AG04450 (cell line): ENCODE data around the gene CACNG3. TPM values are rescaled to one million over a fixed set of nuclear protein-coding genes. Genes with fewer than 3 reads are reported as not detected.

ENCODE experiments used
- CTCF ChIA-PET: fragments of 300-600, 350-600 bp; formaldehyde crosslinking; extraction: SDS; loops from one replicate; lab custom pipeline; 2022; ENCODE audit warnings: antibody characterized with exemption, inconsistent platforms; lab: Charles Lee
- POLR2A ChIA-PET: fragments of 350-600 bp; formaldehyde crosslinking; extraction: SDS; loops from one replicate; lab custom pipeline; 2021; ENCODE audit warnings: antibody characterized with exemption, inconsistent platforms; lab: Yijun Ruan, JAX
- DNase-seq: peaks from one replicate; pipeline ENCODE4 v3.0.0-alpha.2; 2011; ENCODE audit warnings: low read depth, low spot score
- H3K27ac ChIP-seq: one replicate; pipeline ENCODE4 v1.5.1; 2012; ENCODE audit warnings: low read depth, low read length, control low read depth
- H3K27me3 ChIP-seq: one replicate; pipeline ENCODE4 v1.6.0; 2012; ENCODE audit warnings: low read length; ENCODE audit not compliant: control insufficient read depth, insufficient read depth
- H3K4me3 ChIP-seq: 2 replicates; pipeline ENCODE4 v1.5.1; 2011; ENCODE audit warnings: mild to moderate bottlenecking, low read depth, low read length, control low read depth
- H3K9me3 ChIP-seq: 2 replicates; pipeline ENCODE4 v1.5.1; 2012; ENCODE audit warnings: low read length; ENCODE audit not compliant: control insufficient read depth, insufficient read depth
- CTCF ChIP-seq: IDR thresholded peaks from 2 replicates; pipeline ENCODE4 v1.5.1; 2011; ENCODE audit warnings: low read depth, low read length, control low read depth, inconsistent platforms
- polyA plus RNA-seq: library from polyadenylated mRNA; depleted of rRNA; stranded (reverse); fragments of >200 nt; gene quantifications from 2 replicates; pipeline ENCODE4 v1.2.3, GENCODE V29; 2011

The CACNG3 gene
- polyA plus RNA-seq, 1 experiment: not detected

- Histone ChIP-seq H3K4me3 (no peak overlapping the region), H3K27ac (no peak overlapping the region), H3K27me3 (no peaks in the 10 kb centered on the region), H3K9me3 (no peaks in the 10 kb centered on the region; the same call in 1 of the 2 replicates)
- no peak for TF ChIP-seq CTCF
- ChIA-PET POLR2A (no interaction called here), CTCF (no interaction called here)
- DNase-seq: no peak
These were observed 111.1 kb downstream of the CACNG3 start for GRCh38 chr16:24367186-24367710.

GRCh38 chr16:24372824-24373223, 116.7 kb downstream of the CACNG3 start:
- ChIA-PET POLR2A (no interaction called here), CTCF (no interaction called here)
- no peaks in the 10 kb centered on the region for H3K27me3 ChIP-seq
- no peak for TF ChIP-seq CTCF
- no peak overlapping the region for H3K4me3 ChIP-seq
- H3K27ac ChIP-seq: no peak overlapping the region
- no peak for DNase-seq
- no peaks in the 10 kb centered on the region; the same call in none of the 2 replicates for H3K9me3 ChIP-seq

- ChIA-PET POLR2A (no interaction called here), CTCF (no interaction called here)
- no peak for DNase-seq
- peaks cover 3% of the 10 kb centered on the region for H3K9me3 ChIP-seq
- TF ChIP-seq CTCF: no peak
- no peak overlapping the region for H3K4me3 ChIP-seq
- no peak overlapping the region for H3K27ac ChIP-seq
- H3K27me3 ChIP-seq: no peaks in the 10 kb centered on the region
These were observed 122.9 kb downstream of the CACNG3 start for GRCh38 chr16:24378999-24379398.

- H3K27me3 ChIP-seq: no peaks in the 10 kb centered on the region
- H3K4me3 ChIP-seq: no peak overlapping the region
- H3K27ac ChIP-seq: no peak overlapping the region
- no peak for DNase-seq
- ChIA-PET CTCF (no interaction called here), POLR2A (no interaction called here)
- H3K9me3 ChIP-seq: peaks cover 6% of the 10 kb centered on the region
- no peak for TF ChIP-seq CTCF
These were observed 125.5 kb downstream of the CACNG3 start for GRCh38 chr16:24381470-24382118.

- Histone ChIP-seq H3K27ac (no peak overlapping the region), H3K9me3 (peaks cover 6% of the 10 kb centered on the region), H3K27me3 (no peaks in the 10 kb centered on the region), H3K4me3 (no peak overlapping the region)
- ChIA-PET POLR2A (no interaction called here), CTCF (interaction anchor here (0.6 kb wide), 1 partner anchor 31 kb away, joined by 3 read pairs; no protein-coding TSS in a partner anchor)
- no peak for DNase-seq
- no peak for TF ChIP-seq CTCF
These were observed 126.8 kb downstream of the CACNG3 start for GRCh38 chr16:24382762-24383407.
